Measurements from ENCODE around the gene NFU1. TPM values are rescaled to one million over a fixed set of nuclear protein-coding genes. Genes with fewer than 3 reads are reported as not detected.

The NFU1 gene
- total RNA-seq, 2 experiments from 2014 or later, result 15.4 to 30.5 TPM

DNA sequence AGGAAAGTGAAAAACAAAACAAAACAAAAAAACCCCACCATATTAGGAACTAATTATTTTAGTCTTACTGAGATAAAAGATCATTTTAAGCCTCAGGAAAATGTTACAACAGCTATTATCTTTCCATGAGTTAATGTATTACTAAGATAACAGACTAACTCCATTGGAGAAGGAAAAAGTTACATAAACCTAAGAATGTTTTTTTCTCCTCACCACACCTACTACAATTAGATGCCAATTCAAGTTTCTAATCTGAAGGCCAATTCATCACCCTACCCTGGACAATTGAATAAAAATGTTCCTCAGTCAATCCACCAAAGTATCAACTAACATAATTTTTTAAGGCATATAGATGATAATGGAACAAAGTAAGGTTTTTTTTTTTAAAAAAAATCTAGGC is 40.0 kb downstream of the NFU1 start:
- no peak for TF ChIP-seq EZH2phosphoT487 (IDR thresholded peaks at IDR 0.05; ENCODE audit: borderline replicate concordance, low read depth, low read length)
- intact Hi-C loops (cut with micrococcal nuclease; ENCODE audit: unreplicated experiment), result no loop called here
- Histone ChIP-seq H3K27ac (ENCODE audit: low read depth, low read length, poor library complexity, severe bottlenecking) (no peak overlapping the region), H3K9me3 (ENCODE audit: low read length) (no peaks in the 10 kb centered on the region), H3K4me3 (ENCODE audit: low read depth, low read length, poor library complexity, severe bottlenecking) (no peak overlapping the region), H3K79me2 (ENCODE audit: insufficient read depth, low read depth, low read length) (no peaks in the 10 kb centered on the region), H4K20me1 (ENCODE audit: insufficient read depth, low read length) (no peaks in the 10 kb centered on the region), H2AFZ (ENCODE audit: low read length) (no peak overlapping the region), H3K36me3 (ENCODE audit: insufficient read depth, low read length) (peaks cover 25% of the 10 kb centered on the region), H3K4me1 (ENCODE audit: insufficient read depth, low read length, poor library complexity, severe bottlenecking) (no peaks in the 10 kb centered on the region), H3K9me2 (ENCODE audit: insufficient read depth, low read length) (no peaks in the 10 kb centered on the region), H3K4me2 (ENCODE audit: low read length) (no peak overlapping the region)
- ChIA-PET POLR2A (no interaction called here), CTCF (ENCODE audit: unreplicated experiment) (no interaction called here)
- DNase-seq (ENCODE audit: low spot score), result no peak
- no TSS peak for BruUV-seq (replicated peaks)

- no peaks in the 10 kb centered on the region for H3K4me1 ChIP-seq (ENCODE audit: insufficient read depth, low read length, poor library complexity, severe bottlenecking)
- ChIA-PET POLR2A (interaction anchor here (0.7 kb wide), 1 partner anchor 212 kb away, joined by 9 read pairs; no protein-coding TSS in a partner anchor), CTCF (ENCODE audit: unreplicated experiment) (no interaction called here)
- no TSS peak for BruUV-seq (replicated peaks)
- no peaks in the 10 kb centered on the region for H3K79me2 ChIP-seq (ENCODE audit: insufficient read depth, low read depth, low read length)
- no peak overlapping the region for H2AFZ ChIP-seq (ENCODE audit: low read length)
- no peak overlapping the region for H3K27ac ChIP-seq (ENCODE audit: low read depth, low read length, poor library complexity, severe bottlenecking)
- no peaks in the 10 kb centered on the region for H3K9me2 ChIP-seq (ENCODE audit: insufficient read depth, low read length)
- DNase-seq (ENCODE audit: low spot score), result no peak
- H3K9me3 ChIP-seq (ENCODE audit: low read length), result no peaks in the 10 kb centered on the region
- TF ChIP-seq, protein P1, sequence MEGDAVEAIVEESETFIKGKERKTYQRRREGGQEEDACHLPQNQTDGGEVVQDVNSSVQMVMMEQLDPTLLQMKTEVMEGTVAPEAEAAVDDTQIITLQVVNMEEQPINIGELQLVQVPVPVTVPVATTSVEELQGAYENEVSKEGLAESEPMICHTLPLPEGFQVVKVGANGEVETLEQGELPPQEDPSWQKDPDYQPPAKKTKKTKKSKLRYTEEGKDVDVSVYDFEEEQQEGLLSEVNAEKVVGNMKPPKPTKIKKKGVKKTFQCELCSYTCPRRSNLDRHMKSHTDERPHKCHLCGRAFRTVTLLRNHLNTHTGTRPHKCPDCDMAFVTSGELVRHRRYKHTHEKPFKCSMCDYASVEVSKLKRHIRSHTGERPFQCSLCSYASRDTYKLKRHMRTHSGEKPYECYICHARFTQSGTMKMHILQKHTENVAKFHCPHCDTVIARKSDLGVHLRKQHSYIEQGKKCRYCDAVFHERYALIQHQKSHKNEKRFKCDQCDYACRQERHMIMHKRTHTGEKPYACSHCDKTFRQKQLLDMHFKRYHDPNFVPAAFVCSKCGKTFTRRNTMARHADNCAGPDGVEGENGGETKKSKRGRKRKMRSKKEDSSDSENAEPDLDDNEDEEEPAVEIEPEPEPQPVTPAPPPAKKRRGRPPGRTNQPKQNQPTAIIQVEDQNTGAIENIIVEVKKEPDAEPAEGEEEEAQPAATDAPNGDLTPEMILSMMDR (conservative IDR thresholded peaks at IDR 0.05; ENCODE audit: low read length), result no peak
- TF ChIP-seq EZH2phosphoT487 (IDR thresholded peaks at IDR 0.05; ENCODE audit: borderline replicate concordance, low read depth, low read length), result no peak
- H4K20me1 ChIP-seq (ENCODE audit: insufficient read depth, low read length), result no peaks in the 10 kb centered on the region
- no peak overlapping the region for H3K4me2 ChIP-seq (ENCODE audit: low read length)
- no peak overlapping the region for H3K4me3 ChIP-seq (ENCODE audit: low read depth, low read length, poor library complexity, severe bottlenecking)
- H3K36me3 ChIP-seq (ENCODE audit: insufficient read depth, low read length), result peaks cover 22% of the 10 kb centered on the region
- intact Hi-C loops (cut with micrococcal nuclease; ENCODE audit: unreplicated experiment), result no loop called here
Observed at GRCh38 chr2:69395866-69396265, 41.4 kb downstream of the NFU1 start.

GRCh38 chr2:69393963-69394362 is 43.3 kb downstream of the NFU1 start:
- Histone ChIP-seq H3K79me2 (ENCODE audit: insufficient read depth, low read depth, low read length) (no peaks in the 10 kb centered on the region), H3K27ac (ENCODE audit: low read depth, low read length, poor library complexity, severe bottlenecking) (no peak overlapping the region), H3K9me3 (ENCODE audit: low read length) (no peaks in the 10 kb centered on the region), H3K4me3 (ENCODE audit: low read depth, low read length, poor library complexity, severe bottlenecking) (no peak overlapping the region), H2AFZ (ENCODE audit: low read length) (no peak overlapping the region), H3K4me1 (ENCODE audit: insufficient read depth, low read length, poor library complexity, severe bottlenecking) (no peaks in the 10 kb centered on the region), H4K20me1 (ENCODE audit: insufficient read depth, low read length) (no peaks in the 10 kb centered on the region), H3K4me2 (ENCODE audit: low read length) (no peak overlapping the region), H3K36me3 (ENCODE audit: insufficient read depth, low read length) (peaks cover 11% of the 10 kb centered on the region), H3K9me2 (ENCODE audit: insufficient read depth, low read length) (no peaks in the 10 kb centered on the region)
- no TSS peak for BruUV-seq (replicated peaks)
- ChIA-PET POLR2A (interaction anchor here (0.6 to 0.7 kb wide), 2 partner anchors 140 to 1154 kb away, joined by 3 read pairs; no protein-coding TSS in a partner anchor), CTCF (ENCODE audit: unreplicated experiment) (no interaction called here)
- intact Hi-C loops (cut with micrococcal nuclease; ENCODE audit: unreplicated experiment), result no loop called here
- DNase-seq (ENCODE audit: low spot score), result no peak
- TF ChIP-seq EZH2phosphoT487 (IDR thresholded peaks at IDR 0.05; ENCODE audit: borderline replicate concordance, low read depth, low read length), result no peak
- TF ChIP-seq, protein P1 (conservative IDR thresholded peaks at IDR 0.05; ENCODE audit: low read length), result no peak

All from OCI-LY7 (cell line).